Caco-2 (cell line): ENCODE results near the gene KCNN1. TPM values are rescaled to one million over a fixed set of nuclear protein-coding genes. Genes with fewer than 3 reads are reported as not detected.

Source experiments
- BruUV-seq: library from RNA; stranded (reverse); fragments of 400-500 nt; replicated peaks from 2 replicates; lab custom pipeline; 2021; lab: Mats Ljungman, UMichigan
- CTCF ChIA-PET: fragments of 300-600 bp; sonication (Branson Sonifier 250); formaldehyde crosslinking; loops from one replicate; lab custom pipeline; 2022; ENCODE audit warnings: antibody characterized with exemption; lab: Charles Lee
- POLR2A ChIA-PET: fragments of 300-600 bp; sonication (Branson Sonifier 250); formaldehyde crosslinking; loops from one replicate; lab custom pipeline; 2022; ENCODE audit warnings: antibody characterized with exemption; lab: Charles Lee
- DNase-seq, 2 experiments: peaks; one replicate each; pipeline versions ENCODE4 v3.0.0 to v3.0.0-alpha.2; 2020 to 2022
- H3K27me3 ChIP-seq: replicated peaks from 2 replicates; pipeline ENCODE4 v1.6.0; 2011; ENCODE audit warnings: low read length; ENCODE audit not compliant: control insufficient read depth, insufficient read depth
- H3K36me3 ChIP-seq: 2 replicates; pipeline ENCODE4 v1.5.1; 2011; ENCODE audit warnings: low read length; ENCODE audit not compliant: control insufficient read depth, insufficient read depth
- H3K4me1 ChIP-seq: fragments of 250-450 bp; sonication (Bioruptor Pico); 2 replicates; pipeline ENCODE4 v1.5.1; 2020; ENCODE audit warnings: mild to moderate bottlenecking
- H3K4me3 ChIP-seq: 2 replicates; pipeline ENCODE4 v1.5.1; 2011; ENCODE audit warnings: low read depth, mild to moderate bottlenecking, control low read depth, low read length
- H3K9me3 ChIP-seq: fragments of 250-450 bp; sonication (Bioruptor Pico); 2 replicates; pipeline ENCODE4 v1.5.1; 2020; ENCODE audit warnings: mild to moderate bottlenecking, moderate library complexity
- H3K27ac Mint-ChIP-seq: one replicate; pipeline ENCODE4 v1.8.0; 2022; ENCODE audit warnings: mixed read lengths; ENCODE audit not compliant: unreplicated experiment
- H3K27me3 Mint-ChIP-seq: one replicate; pipeline ENCODE4 v1.8.0; 2022; ENCODE audit warnings: mixed read lengths; ENCODE audit not compliant: insufficient read depth, unreplicated experiment
- H3K36me3 Mint-ChIP-seq: one replicate; pipeline ENCODE4 v1.8.0; 2022; ENCODE audit warnings: mild to moderate bottlenecking, mixed read lengths; ENCODE audit not compliant: insufficient read depth, unreplicated experiment
- H3K4me1 Mint-ChIP-seq: one replicate; pipeline ENCODE4 v1.8.0; 2022; ENCODE audit warnings: low read depth, mixed read lengths; ENCODE audit not compliant: unreplicated experiment
- H3K4me3 Mint-ChIP-seq: one replicate; pipeline ENCODE4 v1.8.0; 2022; ENCODE audit warnings: mild to moderate bottlenecking, moderate library complexity, mixed read lengths; ENCODE audit not compliant: unreplicated experiment
- H3K9me3 Mint-ChIP-seq: one replicate; pipeline ENCODE4 v1.8.0; 2022; ENCODE audit warnings: mixed read lengths; ENCODE audit not compliant: unreplicated experiment
- intact Hi-C: fragments of 100-400 bp; cut with micrococcal nuclease; formaldehyde crosslinking; loops from one replicate; pipeline ENCODE4 v1.10.0; 2022; ENCODE audit not compliant: unreplicated experiment
- total RNA-seq: library from RNA; stranded (reverse); gene quantifications from 2 replicates; pipeline ENCODE4 v1.2.3, GENCODE V29; 2022
- TF ChIP-seq, protein P1 (sequence below), 2 experiments: fragments of 200-600 bp in 1 of 2; IDR thresholded peaks; 1 replicate in 1 of 2; 2 replicates in 1 of 2; pipeline versions ENCODE4 v1.5.1 to v1.8.0; 2011 to 2022; ENCODE audit warnings: antibody characterized with exemption in 1 of 2, control low read depth in 1 of 2, inconsistent platforms in 1 of 2, low read depth in 1 of 2, low read length in 1 of 2, mild to moderate bottlenecking in 1 of 2, moderate library complexity in 1 of 2; ENCODE audit not compliant: insufficient read depth in 1 of 2, severe bottlenecking in 1 of 2, unreplicated experiment in 1 of 2

Gene KCNN1
- total RNA-seq, 1 experiment from 2014 or later, result not detected

DNA sequence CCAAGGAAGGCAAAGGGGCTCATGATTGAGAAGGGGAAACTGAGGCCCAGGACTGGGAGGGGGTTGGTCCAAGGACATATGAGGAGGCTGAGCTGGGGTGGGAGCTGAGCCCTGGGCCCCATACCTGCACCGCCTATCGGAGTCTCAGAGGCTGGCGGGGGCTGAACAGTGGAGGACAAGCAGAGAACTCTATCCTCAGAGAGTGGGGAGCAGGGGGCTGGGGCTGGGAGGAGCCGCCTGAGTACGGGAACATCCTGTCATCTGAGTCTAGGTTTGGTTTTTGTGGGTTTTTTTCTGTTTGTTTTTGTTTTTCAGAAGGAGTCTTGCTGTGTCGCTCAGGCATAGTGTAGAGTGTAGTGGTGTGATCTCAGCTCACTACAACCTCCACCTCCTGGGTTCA, 47.3 kb downstream of the KCNN1 start:
- H3K27ac Mint-ChIP-seq, result no peak overlapping the region
- no peaks in the 10 kb centered on the region for H3K27me3 ChIP-seq
- intact Hi-C loops, result no loop called here
- TF ChIP-seq, protein P1, sequence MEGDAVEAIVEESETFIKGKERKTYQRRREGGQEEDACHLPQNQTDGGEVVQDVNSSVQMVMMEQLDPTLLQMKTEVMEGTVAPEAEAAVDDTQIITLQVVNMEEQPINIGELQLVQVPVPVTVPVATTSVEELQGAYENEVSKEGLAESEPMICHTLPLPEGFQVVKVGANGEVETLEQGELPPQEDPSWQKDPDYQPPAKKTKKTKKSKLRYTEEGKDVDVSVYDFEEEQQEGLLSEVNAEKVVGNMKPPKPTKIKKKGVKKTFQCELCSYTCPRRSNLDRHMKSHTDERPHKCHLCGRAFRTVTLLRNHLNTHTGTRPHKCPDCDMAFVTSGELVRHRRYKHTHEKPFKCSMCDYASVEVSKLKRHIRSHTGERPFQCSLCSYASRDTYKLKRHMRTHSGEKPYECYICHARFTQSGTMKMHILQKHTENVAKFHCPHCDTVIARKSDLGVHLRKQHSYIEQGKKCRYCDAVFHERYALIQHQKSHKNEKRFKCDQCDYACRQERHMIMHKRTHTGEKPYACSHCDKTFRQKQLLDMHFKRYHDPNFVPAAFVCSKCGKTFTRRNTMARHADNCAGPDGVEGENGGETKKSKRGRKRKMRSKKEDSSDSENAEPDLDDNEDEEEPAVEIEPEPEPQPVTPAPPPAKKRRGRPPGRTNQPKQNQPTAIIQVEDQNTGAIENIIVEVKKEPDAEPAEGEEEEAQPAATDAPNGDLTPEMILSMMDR (IDR thresholded peaks at IDR 0.05; ENCODE audit: insufficient read depth in 1 of 2, low read depth in 1 of 2, low read length in 1 of 2, severe bottlenecking in 1 of 2, unreplicated experiment in 1 of 2), result no peak
- peaks cover 7% of the 10 kb centered on the region for H3K4me1 Mint-ChIP-seq
- H3K9me3 ChIP-seq, result no peaks in the 10 kb centered on the region
- H3K4me3 Mint-ChIP-seq, result no peak overlapping the region
- peaks cover 16% of the 10 kb centered on the region for H3K36me3 Mint-ChIP-seq
- CTCF ChIA-PET, result no interaction called here
- POLR2A ChIA-PET, result no interaction called here
- H3K4me1 ChIP-seq, result peaks cover 9% of the 10 kb centered on the region
- no TSS peak for BruUV-seq
- DNase-seq, result no peak
- no peak overlapping the region for H3K4me3 ChIP-seq
- H3K27me3 Mint-ChIP-seq, result no peaks in the 10 kb centered on the region
- H3K36me3 ChIP-seq, result peaks cover 1% of the 10 kb centered on the region
- H3K9me3 Mint-ChIP-seq, result no peaks in the 10 kb centered on the region

GRCh38 chr19:18016209-18016910, 49.5 kb downstream of the KCNN1 start:
- BruUV-seq, result no TSS peak
- no peaks in the 10 kb centered on the region for H3K9me3 ChIP-seq
- no peaks in the 10 kb centered on the region for H3K9me3 Mint-ChIP-seq
- no peak overlapping the region for H3K4me3 Mint-ChIP-seq
- TF ChIP-seq, protein P1 (IDR thresholded peaks at IDR 0.05; ENCODE audit: insufficient read depth in 1 of 2, low read depth in 1 of 2, low read length in 1 of 2, severe bottlenecking in 1 of 2, unreplicated experiment in 1 of 2), result no peak
- no peaks in the 10 kb centered on the region for H3K27me3 Mint-ChIP-seq
- H3K4me3 ChIP-seq, result no peak overlapping the region
- POLR2A ChIA-PET, result no interaction called here
- peaks cover 9% of the 10 kb centered on the region for H3K4me1 ChIP-seq
- H3K27ac Mint-ChIP-seq, result no peak overlapping the region
- H3K27me3 ChIP-seq, result no peaks in the 10 kb centered on the region
- DNase-seq, result no peak
- peaks cover 1% of the 10 kb centered on the region for H3K36me3 ChIP-seq
- peaks cover 7% of the 10 kb centered on the region for H3K4me1 Mint-ChIP-seq
- H3K36me3 Mint-ChIP-seq, result peaks cover 17% of the 10 kb centered on the region
- CTCF ChIA-PET, result no interaction called here
- intact Hi-C loops, result no loop called here

- H3K27ac Mint-ChIP-seq, result no peak overlapping the region
- intact Hi-C loops, result no loop called here
- POLR2A ChIA-PET, result no interaction called here
- H3K4me3 ChIP-seq, result no peak overlapping the region
- BruUV-seq, result no TSS peak
- peaks cover 1% of the 10 kb centered on the region for H3K36me3 ChIP-seq
- H3K4me1 ChIP-seq, result peaks cover 9% of the 10 kb centered on the region
- H3K4me3 Mint-ChIP-seq, result no peak overlapping the region
- CTCF ChIA-PET, result interaction anchor here (0.6 kb wide), 1 partner anchor 67 kb away, joined by 9 read pairs; no protein-coding TSS in a partner anchor
- H3K9me3 ChIP-seq, result no peaks in the 10 kb centered on the region
- peaks cover 11% of the 10 kb centered on the region for H3K4me1 Mint-ChIP-seq
- H3K27me3 Mint-ChIP-seq, result no peaks in the 10 kb centered on the region
- no peaks in the 10 kb centered on the region for H3K9me3 Mint-ChIP-seq
- peaks cover 17% of the 10 kb centered on the region for H3K36me3 Mint-ChIP-seq
- TF ChIP-seq, protein P1 (IDR thresholded peaks at IDR 0.05; ENCODE audit: insufficient read depth in 1 of 2, low read depth in 1 of 2, low read length in 1 of 2, severe bottlenecking in 1 of 2, unreplicated experiment in 1 of 2), result no peak
- no peak for DNase-seq
- H3K27me3 ChIP-seq, result no peaks in the 10 kb centered on the region
Observed at GRCh38 chr19:18017275-18018083, 50.6 kb downstream of the KCNN1 start.
